Adrenal gland (tissue), 5 donors: Measurements from ENCODE around the gene COL18A1.

Experiments used
- POLR2A ChIP-seq, 2 donors: fragments of 450-650 bp; IDR thresholded peaks; one replicate each; pipeline ENCODE4 v1.6.1; 2017; ENCODE audit warnings: antibody characterized with exemption in 2 of 2, mild to moderate bottlenecking in 2 of 2, moderate library complexity in 1 of 2
- TF ChIP-seq, protein P1 (sequence below), 6 experiments: fragments of 450-650 bp in 4 of 6; fragments of 200-600 bp in 2 of 6; sonication (generic) in 1 of 6; IDR thresholded peaks; 1 replicate in 5 of 6; 2 replicates in 1 of 6; pipeline versions ENCODE4 v1.5.1 to v1.8.0; 2016 to 2021; ENCODE audit warnings: antibody characterized with exemption in 6 of 6, mild to moderate bottlenecking in 2 of 6, moderate library complexity in 1 of 6
- donor health status: DM: no; HTN: no; CAD: no.

DNA sequence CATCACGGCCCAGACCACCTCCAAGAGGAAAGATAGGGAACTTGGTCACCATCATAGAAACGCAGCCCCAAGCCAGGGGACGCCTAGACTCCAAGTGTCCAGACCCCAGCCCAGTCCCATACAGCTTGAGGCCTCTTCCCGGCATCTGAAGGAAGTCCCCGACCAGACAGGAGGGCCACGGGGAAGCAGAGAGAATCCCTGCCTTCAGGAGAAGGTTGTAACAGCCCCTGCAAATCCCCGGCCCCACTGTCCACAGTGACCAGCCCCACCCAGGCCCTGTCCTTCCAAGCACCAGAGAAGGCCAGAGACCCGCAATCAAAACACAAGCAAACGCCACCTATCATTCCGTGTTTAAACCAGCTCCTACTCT is 135.6 kb downstream of the COL18A1 start:
- TF ChIP-seq, protein P1, sequence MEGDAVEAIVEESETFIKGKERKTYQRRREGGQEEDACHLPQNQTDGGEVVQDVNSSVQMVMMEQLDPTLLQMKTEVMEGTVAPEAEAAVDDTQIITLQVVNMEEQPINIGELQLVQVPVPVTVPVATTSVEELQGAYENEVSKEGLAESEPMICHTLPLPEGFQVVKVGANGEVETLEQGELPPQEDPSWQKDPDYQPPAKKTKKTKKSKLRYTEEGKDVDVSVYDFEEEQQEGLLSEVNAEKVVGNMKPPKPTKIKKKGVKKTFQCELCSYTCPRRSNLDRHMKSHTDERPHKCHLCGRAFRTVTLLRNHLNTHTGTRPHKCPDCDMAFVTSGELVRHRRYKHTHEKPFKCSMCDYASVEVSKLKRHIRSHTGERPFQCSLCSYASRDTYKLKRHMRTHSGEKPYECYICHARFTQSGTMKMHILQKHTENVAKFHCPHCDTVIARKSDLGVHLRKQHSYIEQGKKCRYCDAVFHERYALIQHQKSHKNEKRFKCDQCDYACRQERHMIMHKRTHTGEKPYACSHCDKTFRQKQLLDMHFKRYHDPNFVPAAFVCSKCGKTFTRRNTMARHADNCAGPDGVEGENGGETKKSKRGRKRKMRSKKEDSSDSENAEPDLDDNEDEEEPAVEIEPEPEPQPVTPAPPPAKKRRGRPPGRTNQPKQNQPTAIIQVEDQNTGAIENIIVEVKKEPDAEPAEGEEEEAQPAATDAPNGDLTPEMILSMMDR (IDR thresholded peaks at IDR 0.05), result no peak
- TF ChIP-seq POLR2A (IDR thresholded peaks at IDR 0.05), result no peak
